HepG2 (cell line): ENCODE data around the gene NPEPL1. TPM values are rescaled to one million over a fixed set of nuclear protein-coding genes. Genes with fewer than 3 reads are reported as not detected.

Source experiments
- ATAC-seq: fragments of 200-7000 bp; cut with Tn5 transposase; 3 replicates; pipeline ENCODE4 v1.9.1; 2020; ENCODE audit warnings: mild to moderate bottlenecking, moderate library complexity
- BruUV-seq: library from RNA; stranded (reverse); fragments of 400-500 nt; replicated peaks from 2 replicates; lab custom pipeline; 2021; lab: Mats Ljungman, UMichigan
- CTCF ChIA-PET: fragments of 300-600 bp; formaldehyde crosslinking; extraction: SDS; loops from one replicate; lab custom pipeline; 2021; ENCODE audit warnings: low total read pairs, inconsistent platforms, low intra/inter-chr PET ratio; lab: Yijun Ruan, JAX
- POLR2A ChIA-PET: fragments of 350-600 bp; sonication (Branson Sonifier 250); formaldehyde crosslinking; loops from one replicate; lab custom pipeline; 2020; ENCODE audit warnings: antibody characterized with exemption, inconsistent platforms; lab: Yijun Ruan, JAX
- DNase-seq: peaks from one replicate; pipeline ENCODE4 v3.0.0-alpha.2; 2015; ENCODE audit warnings: low spot score
- FAIRE-seq: peaks from 3 replicates; lab custom pipeline; 2011; peaks lifted over from hg19 to GRCh38; lab: Jason Lieb, UNC
- H2AFZ ChIP-seq: one replicate; pipeline ENCODE4 v1.6.1; 2011; ENCODE audit warnings: low read length, inconsistent platforms
- H3K27ac ChIP-seq: fragments of 300-600 bp; 3 replicates; pipeline ENCODE4 v1.8.0; 2011; ENCODE audit warnings: mixed run types, mild to moderate bottlenecking, mixed read lengths, low read length, inconsistent platforms; ENCODE audit not compliant: insufficient read depth; ENCODE audit errors: extremely low read length
- H3K27me3 ChIP-seq, 2 experiments: fragments of 200-600 bp in 1 of 2; 2 replicates in 1 of 2; 3 replicates in 1 of 2; pipeline versions ENCODE4 v1.6.0 to v1.8.0; 2011; ENCODE audit warnings: low read length in 2 of 2, mild to moderate bottlenecking in 2 of 2, moderate library complexity in 2 of 2, inconsistent platforms in 1 of 2; ENCODE audit not compliant: insufficient read depth in 2 of 2, control insufficient read depth in 1 of 2
- H3K36me3 ChIP-seq, 2 experiments: fragments of 200-600 bp in 1 of 2; replicated peaks in 1 of 2; 2 replicates in 1 of 2; 3 replicates in 1 of 2; pipeline versions ENCODE4 v1.5.1 to v1.8.0; 2011; ENCODE audit warnings: low read length in 2 of 2, inconsistent platforms in 1 of 2; ENCODE audit not compliant: insufficient read depth in 2 of 2, control insufficient read depth in 1 of 2
- H3K4me1 ChIP-seq: 2 replicates; pipeline ENCODE4 v1.5.1; 2012; ENCODE audit warnings: low read length, inconsistent platforms; ENCODE audit not compliant: insufficient read depth
- H3K4me2 ChIP-seq: 2 replicates; pipeline ENCODE4 v1.6.0; 2011; ENCODE audit warnings: low read depth, low read length, inconsistent platforms
- H3K4me3 ChIP-seq, 3 experiments: fragments of 200-600 bp in 1 of 3; sonication (generic), shearing (Covaris generic) in 1 of 3; replicated peaks in 1 of 3; 2 replicates each; pipeline ENCODE4 v1.5.1; 2011 to 2016; ENCODE audit warnings: low read length in 3 of 3, inconsistent platforms in 2 of 3, low read depth in 2 of 3, mild to moderate bottlenecking in 2 of 3, control low read depth in 1 of 3, mixed read lengths in 1 of 3; ENCODE audit not compliant: insufficient read depth in 1 of 3
- H3K79me2 ChIP-seq: one replicate; pipeline ENCODE4 v1.6.1; 2011; ENCODE audit warnings: low read length, inconsistent platforms; ENCODE audit not compliant: insufficient read depth
- H3K9ac ChIP-seq: 2 replicates; pipeline ENCODE4 v1.6.0; 2011; ENCODE audit warnings: mild to moderate bottlenecking, low read depth, low read length, inconsistent platforms; ENCODE audit not compliant: insufficient read depth
- H3K9me3 ChIP-seq: 2 replicates; pipeline ENCODE4 v1.5.1; 2012; ENCODE audit warnings: mild to moderate bottlenecking, low read length
- H4K20me1 ChIP-seq: 2 replicates; pipeline ENCODE4 v1.6.0; 2011; ENCODE audit warnings: inconsistent platforms, mild to moderate bottlenecking, low read length, moderate library complexity; ENCODE audit not compliant: insufficient read depth
- AGO2 ChIP-seq: fragments of 200-400 bp; formaldehyde crosslinking; optimal IDR thresholded peaks from 2 replicates; pipeline ENCODE3; 2017; ENCODE audit warnings: mild to moderate bottlenecking, low read depth, low read length, moderate library complexity
- ATF1 ChIP-seq: IDR thresholded peaks from 2 replicates; pipeline ENCODE4 v1.6.1; 2016; ENCODE audit warnings: mild to moderate bottlenecking, control low read depth
- EED ChIP-seq: sonication (generic); formaldehyde crosslinking; IDR thresholded peaks from 2 replicates; pipeline ENCODE4 v1.5.0; 2020; ENCODE audit warnings: mild to moderate bottlenecking, missing genetic modification reagents
- NCOA1 ChIP-seq: sonication (generic); formaldehyde crosslinking; IDR thresholded peaks from 2 replicates; pipeline ENCODE4 v1.9.0; 2021; ENCODE audit warnings: missing genetic modification reagents
- NFE2L2 ChIP-seq: fragments of 150-350 bp; IDR thresholded peaks from 2 replicates; pipeline ENCODE4 v1.6.1; 2014; ENCODE audit warnings: low read length
- POLR2A ChIP-seq, 2 experiments: IDR thresholded peaks; 2 replicates each; pipeline ENCODE4 v1.6.1; 2011; ENCODE audit warnings: low read depth in 2 of 2, low read length in 2 of 2, mild to moderate bottlenecking in 1 of 2, moderate library complexity in 1 of 2; ENCODE audit not compliant: insufficient read depth in 1 of 2
- RXRB ChIP-seq: IDR thresholded peaks from 2 replicates; pipeline ENCODE4 v1.6.1; 2016; ENCODE audit warnings: borderline replicate concordance, missing genetic modification reagents, missing compliant biosample characterization
- TARDBP ChIP-seq: sonication (generic); formaldehyde crosslinking; IDR thresholded peaks from 2 replicates; pipeline ENCODE4 v1.8.0; 2022; ENCODE audit warnings: mild to moderate bottlenecking, missing genetic modification reagents
- YY1 ChIP-seq: IDR thresholded peaks from 2 replicates; pipeline ENCODE4 v1.6.1; 2011; ENCODE audit warnings: low read length, low read depth, moderate library complexity, mild to moderate bottlenecking; ENCODE audit not compliant: insufficient read depth, insufficient replicate concordance
- ZMYM4 ChIP-seq: sonication (generic); formaldehyde crosslinking; IDR thresholded peaks from 2 replicates; pipeline ENCODE4 v1.8.1; 2023; ENCODE audit warnings: mild to moderate bottlenecking, missing genetic modification reagents
- ZNF12 ChIP-seq: sonication (generic); formaldehyde crosslinking; IDR thresholded peaks from 2 replicates; pipeline ENCODE4 v1.5.0; 2020; ENCODE audit warnings: missing genetic modification reagents
- ZNF747 ChIP-seq: sonication (generic); formaldehyde crosslinking; IDR thresholded peaks from 2 replicates; pipeline ENCODE4 v1.8.1; 2023; ENCODE audit warnings: missing genetic modification reagents, mild to moderate bottlenecking, borderline replicate concordance
- ZNF776 ChIP-seq: sonication (generic); formaldehyde crosslinking; IDR thresholded peaks from 2 replicates; pipeline ENCODE4 v1.4.0; 2020; ENCODE audit warnings: mild to moderate bottlenecking, missing genetic modification reagents
- ZNF784 ChIP-seq: sonication (generic); formaldehyde crosslinking; IDR thresholded peaks from 2 replicates; pipeline ENCODE4 v1.5.1; 2020; ENCODE audit warnings: missing genetic modification reagents, mild to moderate bottlenecking, borderline replicate concordance
- ZNF850 ChIP-seq: sonication (generic); formaldehyde crosslinking; conservative IDR thresholded peaks from 2 replicates; pipeline ENCODE4 v1.9.0; 2021; ENCODE audit warnings: mild to moderate bottlenecking, missing genetic modification reagents
- WGBS: methylation state at CpG from one replicate; pipeline ENCODE4 v1.1.6; 2017; ENCODE audit warnings: low lambda C conversion rate; 5-methylcytosine and 5-hydroxymethylcytosine counted together
- in situ Hi-C: cut with HindIII; loops from 2 replicates; pipeline ENCODE4 v1.10.0; 2017; ENCODE audit warnings: low pct_unique_long_range_greater_than_20kb; ENCODE audit not compliant: extremely low pct_ligation_motif_present
- intact Hi-C: fragments of 100-400 bp; cut with micrococcal nuclease; formaldehyde crosslinking; loops from one replicate; pipeline ENCODE4 v1.10.0; 2022; ENCODE audit not compliant: unreplicated experiment
- polyA plus RNA-seq, 8 experiments: library from polyadenylated mRNA; depleted of rRNA in 3 of 8; stranded (reverse) in 7 of 8; unstranded in 1 of 8; fragments of >200 nt; fragmentation: Illumina TruSeq in 4 of 8; extraction: Trizol in 4 of 8; gene quantifications; 2 replicates each; pipeline versions ENCODE4 v1.2.1 to v1.2.3, GENCODE V29; 2011 to 2016; ENCODE audit warnings: low read depth in 4 of 8, missing spikeins in 1 of 8, mixed read lengths in 1 of 8; ENCODE audit not compliant: insufficient read depth in 1 of 8
- total RNA-seq, 5 experiments: library from RNA; depleted of rRNA; stranded (reverse); fragments of >200 nt; fragmentation: Illumina TruSeq; extraction: Trizol; gene quantifications; 2 replicates each; pipeline ENCODE4 v1.2.3, GENCODE V29; 2016; ENCODE audit warnings: low read depth in 1 of 5

Gene NPEPL1
- total and polyA plus RNA-seq, 2 of the 13 experiments (the other 11 are each of a cell fraction or from before 2014, with no cell fraction given), result 4.1 to 7.5 TPM

- no TSS peak for BruUV-seq
- no peak overlapping the region for H3K9ac ChIP-seq
- no peak overlapping the region for H3K27ac ChIP-seq
- no peak for FAIRE-seq
- H3K79me2 ChIP-seq, result no peaks in the 10 kb centered on the region
- intact Hi-C loops (no loop called here), in situ Hi-C loops (no loop called here)
- no peaks in the 10 kb centered on the region for H3K27me3 ChIP-seq
- H3K4me1 ChIP-seq, result no peaks in the 10 kb centered on the region
- peaks cover 18 to 24% of the 10 kb centered on the region in 2 experiments; a peak in 4 of 5 replicates for H3K36me3 ChIP-seq
- H3K4me3 ChIP-seq, result no peak overlapping the region
- ATAC-seq, result no peak
- 96% methylated on average over 21 of the region's 21 CpGs for WGBS
- ChIA-PET POLR2A (no interaction called here), CTCF (no interaction called here)
- no peaks in the 10 kb centered on the region for H4K20me1 ChIP-seq
- no peak for DNase-seq
- no peak overlapping the region for H3K4me2 ChIP-seq
- H3K9me3 ChIP-seq, result no peaks in the 10 kb centered on the region
- TF ChIP-seq NFE2L2 (no peak), POLR2A (IDR thresholded peaks at IDR 0.05; ENCODE audit: insufficient read depth in 1 of 2, low read depth in 2 of 2, low read length in 2 of 2) (0 out of 4 replicates have a peak, but pooled peaks of 1 of the 2 experiments have one; percentile 30), YY1 (no peak), TARDBP (CRISPR knock-in tag) (no peak), ZNF850 (CRISPR knock-in tag) (no peak), ZNF784 (no peak), EED (CRISPR knock-in tag) (no peak), AGO2 (peak; percentile 29), ZMYM4 (no peak), ZNF12 (CRISPR knock-in tag) (no peak), RXRB (CRISPR knock-in tag) (no peak), ZNF776 (CRISPR knock-in tag) (0 out of 2 replicates have a peak, but pooled peaks have one; percentile 4), ZNF747 (no peak), ATF1 (CRISPR knock-in tag) (no peak), NCOA1 (CRISPR knock-in tag) (no peak)
- H2AFZ ChIP-seq, result no peak overlapping the region
These were observed 4.7 kb downstream of the NPEPL1 start for GRCh38 chr20:58697201-58697866.
